Parathyroid adenoma (tissue), 2 donors: Measurements from ENCODE around the gene UBAP2.

Experiments
- H2AFZ ChIP-seq: fragments of 300-600 bp; sonication (generic); one replicate; pipeline ENCODE4 v1.7.0; 2017; ENCODE audit warnings: antibody characterized with exemption, mild to moderate bottlenecking
- H3K27ac ChIP-seq: fragments of 300-600 bp; sonication (generic); one replicate; pipeline ENCODE4 v1.7.0; 2017
- H3K27me3 ChIP-seq: fragments of 300-600 bp; sonication (generic); one replicate; pipeline ENCODE4 v1.7.0; 2017; ENCODE audit warnings: low read length; ENCODE audit not compliant: control insufficient read depth, insufficient read depth
- H3K36me3 ChIP-seq: fragments of 300-600 bp; sonication (generic); one replicate; pipeline ENCODE4 v1.7.0; 2017; ENCODE audit warnings: low read length; ENCODE audit not compliant: control insufficient read depth, insufficient read depth
- H3K4me1 ChIP-seq: fragments of 300-600 bp; sonication (generic); one replicate; pipeline ENCODE4 v1.7.0; 2017; ENCODE audit warnings: control low read depth
- H3K4me2 ChIP-seq: fragments of 300-600 bp; sonication (generic); one replicate; pipeline ENCODE4 v1.7.0; 2017; ENCODE audit warnings: low read length
- H3K4me3 ChIP-seq: fragments of 300-600 bp; sonication (generic); one replicate; pipeline ENCODE4 v1.7.0; 2017; ENCODE audit warnings: low read depth, low read length
- H3K79me2 ChIP-seq: fragments of 300-600 bp; sonication (generic); one replicate; pipeline ENCODE4 v1.7.0; 2017; ENCODE audit warnings: control low read depth
- H3K9ac ChIP-seq: fragments of 300-600 bp; sonication (generic); one replicate; pipeline ENCODE4 v1.7.0; 2017; ENCODE audit warnings: mild to moderate bottlenecking
- H3K9me3 ChIP-seq: fragments of 300-600 bp; sonication (generic); one replicate; pipeline ENCODE4 v1.7.0; 2017; ENCODE audit warnings: low read length; ENCODE audit not compliant: control insufficient read depth
- TF ChIP-seq, protein P1 (sequence below): fragments of 300-600 bp; sonication (generic); IDR thresholded peaks from one replicate; pipeline ENCODE4 v1.7.0; 2017; ENCODE audit warnings: antibody characterized with exemption, mild to moderate bottlenecking
- donor health status: primary hyperparathyroidism.

Gene UBAP2

DNA sequence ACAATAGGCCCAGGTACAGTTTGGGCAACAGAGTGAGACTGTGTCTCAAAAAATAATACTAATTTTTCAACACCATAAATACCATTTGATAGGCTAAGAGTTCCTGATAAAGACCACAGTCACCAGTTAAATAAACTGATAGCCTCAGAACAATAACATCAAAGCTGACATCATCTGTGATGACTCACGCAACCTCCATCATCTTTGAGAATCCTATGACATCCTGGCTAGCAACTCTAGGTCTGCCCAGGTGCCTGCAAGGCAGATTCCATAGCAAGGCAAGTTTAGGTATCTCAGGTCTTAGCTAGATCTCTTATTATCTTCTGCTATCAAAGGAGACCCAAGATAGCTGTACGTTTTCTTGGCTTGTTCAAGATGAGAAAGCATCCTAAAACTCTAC is 30.5 kb upstream of the UBAP2 start:
- H3K27me3 ChIP-seq: no peaks in the 10 kb centered on the region
- H3K9ac ChIP-seq: no peak overlapping the region
- H3K4me3 ChIP-seq: no peak overlapping the region
- H3K9me3 ChIP-seq: no peaks in the 10 kb centered on the region
- H3K4me2 ChIP-seq: no peak overlapping the region
- H3K27ac ChIP-seq: no peak overlapping the region
- H2AFZ ChIP-seq: no peak overlapping the region
- H3K36me3 ChIP-seq: no peaks in the 10 kb centered on the region
- H3K4me1 ChIP-seq: no peaks in the 10 kb centered on the region
- H3K79me2 ChIP-seq: no peaks in the 10 kb centered on the region
- TF ChIP-seq, protein P1, sequence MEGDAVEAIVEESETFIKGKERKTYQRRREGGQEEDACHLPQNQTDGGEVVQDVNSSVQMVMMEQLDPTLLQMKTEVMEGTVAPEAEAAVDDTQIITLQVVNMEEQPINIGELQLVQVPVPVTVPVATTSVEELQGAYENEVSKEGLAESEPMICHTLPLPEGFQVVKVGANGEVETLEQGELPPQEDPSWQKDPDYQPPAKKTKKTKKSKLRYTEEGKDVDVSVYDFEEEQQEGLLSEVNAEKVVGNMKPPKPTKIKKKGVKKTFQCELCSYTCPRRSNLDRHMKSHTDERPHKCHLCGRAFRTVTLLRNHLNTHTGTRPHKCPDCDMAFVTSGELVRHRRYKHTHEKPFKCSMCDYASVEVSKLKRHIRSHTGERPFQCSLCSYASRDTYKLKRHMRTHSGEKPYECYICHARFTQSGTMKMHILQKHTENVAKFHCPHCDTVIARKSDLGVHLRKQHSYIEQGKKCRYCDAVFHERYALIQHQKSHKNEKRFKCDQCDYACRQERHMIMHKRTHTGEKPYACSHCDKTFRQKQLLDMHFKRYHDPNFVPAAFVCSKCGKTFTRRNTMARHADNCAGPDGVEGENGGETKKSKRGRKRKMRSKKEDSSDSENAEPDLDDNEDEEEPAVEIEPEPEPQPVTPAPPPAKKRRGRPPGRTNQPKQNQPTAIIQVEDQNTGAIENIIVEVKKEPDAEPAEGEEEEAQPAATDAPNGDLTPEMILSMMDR: no peak

GRCh38 chr9:34072868-34073590 is 24.3 kb upstream of the UBAP2 start:
- TF ChIP-seq, protein P1: no peak
- no peak overlapping the region for H3K27ac ChIP-seq
- no peaks in the 10 kb centered on the region for H3K4me1 ChIP-seq
- H2AFZ ChIP-seq: peak overlapping the region; percentile 57
- no peak overlapping the region for H3K4me3 ChIP-seq
- H3K4me2 ChIP-seq: no peak overlapping the region
- no peaks in the 10 kb centered on the region for H3K9me3 ChIP-seq
- no peaks in the 10 kb centered on the region for H3K27me3 ChIP-seq
- H3K9ac ChIP-seq: no peak overlapping the region
- no peaks in the 10 kb centered on the region for H3K79me2 ChIP-seq
- no peaks in the 10 kb centered on the region for H3K36me3 ChIP-seq

DNA sequence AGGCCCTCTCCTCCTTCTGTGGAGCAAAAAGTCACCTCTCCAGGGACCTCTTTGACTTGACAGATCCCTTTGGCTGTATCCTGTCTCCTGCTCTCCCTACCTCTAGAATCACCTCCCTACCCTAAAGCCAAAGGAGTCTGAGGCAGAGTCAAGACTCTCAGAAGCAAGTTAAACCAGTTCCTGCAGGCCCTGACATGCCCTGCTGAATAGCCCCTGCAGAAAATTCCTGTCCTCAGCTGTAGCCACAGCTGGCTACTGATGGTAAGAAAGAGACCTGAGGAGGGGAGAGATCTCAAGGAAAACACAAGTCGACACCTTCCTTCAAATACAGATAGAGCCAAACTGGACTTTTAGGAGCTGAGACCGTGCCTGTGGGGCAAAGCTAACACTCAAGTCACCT is 23.7 kb upstream of the UBAP2 start:
- H3K4me2 ChIP-seq: no peak overlapping the region
- no peak overlapping the region for H3K9ac ChIP-seq
- no peaks in the 10 kb centered on the region for H3K9me3 ChIP-seq
- H3K4me3 ChIP-seq: no peak overlapping the region
- H3K27me3 ChIP-seq: no peaks in the 10 kb centered on the region
- no peaks in the 10 kb centered on the region for H3K36me3 ChIP-seq
- TF ChIP-seq, protein P1: no peak
- no peak overlapping the region for H3K27ac ChIP-seq
- H3K79me2 ChIP-seq: no peaks in the 10 kb centered on the region
- H3K4me1 ChIP-seq: no peaks in the 10 kb centered on the region
- H2AFZ ChIP-seq: peak overlapping the region; percentile 57

DNA sequence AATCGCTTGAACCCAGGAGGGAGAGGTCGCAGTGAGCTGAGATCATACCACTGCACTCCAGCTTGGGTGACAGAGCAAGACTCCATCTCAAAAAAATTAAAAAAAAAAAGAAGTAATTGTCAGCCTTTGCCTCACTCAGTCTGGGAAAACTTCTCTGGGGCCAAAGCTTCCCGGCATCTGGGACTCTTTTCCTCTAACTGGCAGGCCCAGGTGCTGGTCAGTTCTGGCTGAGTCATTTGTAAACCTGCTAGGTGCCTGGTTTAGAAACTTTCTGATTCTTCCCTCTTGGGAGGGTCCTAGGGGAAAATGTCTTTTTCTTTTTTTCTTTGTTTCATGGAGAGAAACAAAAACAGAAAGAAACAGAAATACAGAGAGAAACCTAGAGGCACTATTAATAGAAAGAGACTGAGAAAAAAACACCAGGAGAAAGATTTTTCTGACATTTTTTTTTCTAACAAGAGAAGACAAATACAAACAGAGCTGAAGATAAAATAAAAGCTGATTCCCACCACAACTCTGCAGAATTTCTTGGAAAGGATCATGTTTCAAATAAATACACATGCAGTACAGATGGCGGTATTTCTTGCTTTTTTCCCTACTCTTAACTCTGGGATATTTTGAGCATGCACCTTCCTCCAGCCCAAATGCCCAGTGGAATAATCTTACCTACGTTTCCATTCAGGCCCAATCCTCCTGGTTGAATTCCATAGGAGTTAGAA is 22.1 kb upstream of the UBAP2 start:
- no peaks in the 10 kb centered on the region for H3K9me3 ChIP-seq
- H3K4me3 ChIP-seq: no peak overlapping the region
- TF ChIP-seq, protein P1: no peak
- H3K79me2 ChIP-seq: no peaks in the 10 kb centered on the region
- H3K4me1 ChIP-seq: no peaks in the 10 kb centered on the region
- no peak overlapping the region for H3K27ac ChIP-seq
- H3K27me3 ChIP-seq: no peaks in the 10 kb centered on the region
- H3K36me3 ChIP-seq: no peaks in the 10 kb centered on the region
- no peak overlapping the region for H3K4me2 ChIP-seq
- H3K9ac ChIP-seq: no peak overlapping the region
- H2AFZ ChIP-seq: no peak overlapping the region
